Measurements from ENCODE around the gene FAM186B. TPM values are rescaled to one million over a fixed set of nuclear protein-coding genes. Genes with fewer than 3 reads are reported as not detected.

The FAM186B gene
- total RNA-seq, 1 donor from 2014 or later: not detected

DNA sequence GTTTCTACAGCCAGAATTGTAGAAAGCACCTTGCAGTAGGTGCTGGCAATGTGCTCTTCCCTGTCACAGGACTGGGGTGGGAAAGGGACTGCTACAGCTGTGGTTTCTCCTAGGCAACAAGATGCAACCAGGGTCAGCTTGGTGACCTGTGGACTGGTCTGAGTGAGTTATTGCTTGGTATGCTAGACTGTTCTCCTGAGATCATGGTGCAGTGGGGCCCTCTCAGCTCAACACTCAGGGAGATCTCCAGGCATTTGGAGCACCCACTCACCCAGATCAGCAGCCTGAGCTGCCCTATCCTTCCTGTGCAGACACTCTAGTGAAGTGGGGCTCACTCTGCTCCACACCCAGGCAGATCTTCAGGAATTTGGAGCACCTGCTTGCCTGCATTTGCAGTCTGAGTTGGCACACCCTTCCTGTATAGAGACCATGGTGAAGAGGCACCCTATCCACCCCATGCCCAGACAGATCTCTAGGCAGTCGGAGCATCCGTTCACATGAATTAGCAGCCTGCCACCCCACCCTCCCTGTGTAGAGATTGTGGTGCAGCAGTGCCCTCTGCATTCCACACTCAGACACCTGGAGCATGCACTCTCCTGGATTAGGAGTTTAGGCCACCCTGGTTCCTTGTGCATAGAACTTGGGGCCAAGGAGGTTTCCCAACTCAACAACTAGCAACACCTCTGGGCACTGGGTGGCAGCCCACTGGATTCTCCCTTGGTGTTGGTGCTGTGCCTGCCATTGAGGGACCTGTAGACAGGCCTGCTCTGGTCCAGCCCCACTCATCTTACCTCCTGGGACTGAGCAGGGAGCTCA lies 3.8 kb upstream of the FAM186B start:
- Histone ChIP-seq H4K20me1 (ENCODE audit: low read depth) (no peaks in the 10 kb centered on the region), H3K4me1 (no peaks in the 10 kb centered on the region), H3K27ac (no peak overlapping the region), H3K4me2 (no peak overlapping the region), H3K9ac (no peak overlapping the region), H3K36me3 (no peaks in the 10 kb centered on the region), H2AFZ (replicated peaks) (no peak overlapping the region), H3F3A (ENCODE audit: low read depth) (peaks cover 7% of the 10 kb centered on the region), H3K79me2 (ENCODE audit: low read depth) (no peaks in the 10 kb centered on the region), H3K4me3 (no peak overlapping the region), H3K9me3 (ENCODE audit: low read depth) (no peaks in the 10 kb centered on the region), H3K27me3 (no peaks in the 10 kb centered on the region)
- Mint-ChIP-seq H3K27me3 (ENCODE audit: insufficient read depth, low read depth) (peaks cover 6% of the 10 kb centered on the region), H3K27ac (peak overlapping the region; percentile 51), H3K36me3 (peaks cover 7% of the 10 kb centered on the region), H3K4me3 (no peak overlapping the region), H3K9me3 (peaks cover 21% of the 10 kb centered on the region), H3K4me1 (no peaks in the 10 kb centered on the region)
- TF ChIP-seq EZH2phosphoT487 (IDR thresholded peaks at IDR 0.05) (no peak), EZH2 (IDR thresholded peaks at IDR 0.05) (no peak)
- TF ChIP-seq, protein P1, sequence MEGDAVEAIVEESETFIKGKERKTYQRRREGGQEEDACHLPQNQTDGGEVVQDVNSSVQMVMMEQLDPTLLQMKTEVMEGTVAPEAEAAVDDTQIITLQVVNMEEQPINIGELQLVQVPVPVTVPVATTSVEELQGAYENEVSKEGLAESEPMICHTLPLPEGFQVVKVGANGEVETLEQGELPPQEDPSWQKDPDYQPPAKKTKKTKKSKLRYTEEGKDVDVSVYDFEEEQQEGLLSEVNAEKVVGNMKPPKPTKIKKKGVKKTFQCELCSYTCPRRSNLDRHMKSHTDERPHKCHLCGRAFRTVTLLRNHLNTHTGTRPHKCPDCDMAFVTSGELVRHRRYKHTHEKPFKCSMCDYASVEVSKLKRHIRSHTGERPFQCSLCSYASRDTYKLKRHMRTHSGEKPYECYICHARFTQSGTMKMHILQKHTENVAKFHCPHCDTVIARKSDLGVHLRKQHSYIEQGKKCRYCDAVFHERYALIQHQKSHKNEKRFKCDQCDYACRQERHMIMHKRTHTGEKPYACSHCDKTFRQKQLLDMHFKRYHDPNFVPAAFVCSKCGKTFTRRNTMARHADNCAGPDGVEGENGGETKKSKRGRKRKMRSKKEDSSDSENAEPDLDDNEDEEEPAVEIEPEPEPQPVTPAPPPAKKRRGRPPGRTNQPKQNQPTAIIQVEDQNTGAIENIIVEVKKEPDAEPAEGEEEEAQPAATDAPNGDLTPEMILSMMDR (IDR thresholded peaks at IDR 0.05): no peak
- DNase-seq (ENCODE audit: low spot score): no peak

DNA sequence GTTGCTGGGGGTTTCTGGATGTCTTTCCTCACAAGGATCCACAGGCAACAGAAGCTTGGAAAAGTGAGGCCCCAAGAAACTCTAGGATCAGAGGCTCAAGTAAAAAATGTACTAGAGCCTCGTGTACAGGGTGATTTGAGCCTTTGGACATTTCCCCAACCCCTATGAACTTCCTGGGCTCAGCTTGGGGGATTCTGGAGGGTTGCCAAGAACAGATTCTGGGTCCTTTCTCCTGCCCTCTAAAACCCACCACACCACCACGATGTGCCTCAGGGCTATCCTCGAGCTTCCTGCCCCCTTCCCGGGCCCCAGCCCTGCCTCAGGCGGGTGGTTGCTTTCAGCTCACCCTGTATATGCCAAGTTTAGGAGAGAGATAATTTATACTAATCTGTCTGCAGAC lies 583 bp downstream of the FAM186B start:
- Mint-ChIP-seq H3K27ac (no peak overlapping the region), H3K27me3 (ENCODE audit: insufficient read depth, low read depth) (peaks cover 2% of the 10 kb centered on the region), H3K4me1 (no peaks in the 10 kb centered on the region), H3K36me3 (peaks cover under 1% of the 10 kb centered on the region), H3K4me3 (no peak overlapping the region), H3K9me3 (peaks cover 8% of the 10 kb centered on the region)
- TF ChIP-seq EZH2phosphoT487 (IDR thresholded peaks at IDR 0.05) (no peak), EZH2 (IDR thresholded peaks at IDR 0.05) (no peak)
- TF ChIP-seq, protein P1 (IDR thresholded peaks at IDR 0.05): no peak
- Histone ChIP-seq H3K4me3 (no peak overlapping the region), H3K27ac (no peak overlapping the region), H4K20me1 (ENCODE audit: low read depth) (no peaks in the 10 kb centered on the region), H2AFZ (replicated peaks) (no peak overlapping the region), H3K9me3 (ENCODE audit: low read depth) (no peaks in the 10 kb centered on the region), H3K79me2 (ENCODE audit: low read depth) (no peaks in the 10 kb centered on the region), H3K36me3 (no peaks in the 10 kb centered on the region), H3K4me2 (no peak overlapping the region), H3F3A (ENCODE audit: low read depth) (peaks cover 7% of the 10 kb centered on the region), H3K4me1 (no peaks in the 10 kb centered on the region), H3K27me3 (no peaks in the 10 kb centered on the region), H3K9ac (no peak overlapping the region)
- no peak for DNase-seq (ENCODE audit: low spot score)

DNA sequence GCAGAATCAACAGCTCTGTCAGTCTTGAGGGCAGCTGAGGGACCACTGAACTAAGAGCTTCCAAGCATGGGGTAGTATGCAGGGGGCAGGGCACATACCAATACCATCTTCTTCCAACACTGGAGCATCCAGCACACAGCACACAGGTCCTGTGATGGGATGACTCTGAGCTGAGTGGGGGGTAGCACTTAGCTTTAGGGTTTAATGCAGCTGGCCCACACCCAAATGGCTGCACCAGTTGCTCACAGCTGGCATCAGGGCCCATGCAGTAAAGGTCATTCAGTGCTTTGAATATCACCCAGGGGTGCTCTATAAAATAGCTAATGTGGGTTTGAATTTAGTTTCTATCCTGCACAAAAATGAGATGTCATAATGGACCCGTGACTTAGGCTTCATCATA lies 1.7 kb downstream of the FAM186B start:
- Mint-ChIP-seq H3K27ac (no peak overlapping the region), H3K4me1 (peaks cover 4% of the 10 kb centered on the region), H3K4me3 (no peak overlapping the region), H3K27me3 (ENCODE audit: insufficient read depth, low read depth) (peaks cover 4% of the 10 kb centered on the region), H3K9me3 (peaks cover 3% of the 10 kb centered on the region), H3K36me3 (no peaks in the 10 kb centered on the region)
- no peaks in the 10 kb centered on the region for H4K20me1 ChIP-seq (ENCODE audit: low read depth)
- TF ChIP-seq, protein P1 (IDR thresholded peaks at IDR 0.05): no peak
- TF ChIP-seq EZH2 (IDR thresholded peaks at IDR 0.05): no peak
- no peak for TF ChIP-seq EZH2phosphoT487 (IDR thresholded peaks at IDR 0.05)
- no peak overlapping the region for H3K4me3 ChIP-seq
- H3K9me3 ChIP-seq (ENCODE audit: low read depth): no peaks in the 10 kb centered on the region
- H3K79me2 ChIP-seq (ENCODE audit: low read depth): no peaks in the 10 kb centered on the region
- H3K9ac ChIP-seq: no peak overlapping the region
- no peak overlapping the region for H3K4me2 ChIP-seq
- H3K27me3 ChIP-seq: no peaks in the 10 kb centered on the region
- no peak overlapping the region for H2AFZ ChIP-seq (replicated peaks)
- no peaks in the 10 kb centered on the region for H3K4me1 ChIP-seq
- DNase-seq (ENCODE audit: low spot score): no peak
- no peaks in the 10 kb centered on the region for H3K36me3 ChIP-seq
- no peak overlapping the region for H3K27ac ChIP-seq
- peaks cover 4% of the 10 kb centered on the region for H3F3A ChIP-seq (ENCODE audit: low read depth)
